ENCODE results near the gene ANGPTL4.

ANGPTL4 gene

DNA sequence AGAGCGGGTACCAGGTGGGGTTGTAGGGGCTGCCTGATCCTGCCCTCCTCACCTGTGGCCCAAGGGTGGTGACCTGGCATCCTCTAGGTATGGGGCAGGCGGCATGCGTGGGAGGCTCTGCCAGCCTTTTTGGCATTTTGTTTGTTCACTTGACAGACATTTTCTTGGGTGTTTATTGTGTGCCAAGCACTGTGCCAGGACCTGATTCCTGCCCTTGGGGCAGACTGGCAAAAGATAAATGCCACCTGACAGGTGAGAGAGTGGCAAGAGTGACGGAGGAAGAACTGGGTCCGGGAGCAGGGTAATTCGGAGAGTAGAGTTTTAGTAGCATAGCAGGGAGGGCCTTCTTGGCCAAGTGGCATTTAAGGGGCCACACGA is 32.2 kb downstream of the ANGPTL4 start:
- POLR2A ChIA-PET: no interaction called here
- CTCF ChIA-PET: interaction anchor here (0.6 to 7.4 kb wide), 5 partner anchors 9 to 60 kb away, joined by 3 to 121 read pairs (median 5); no protein-coding TSS in a partner anchor
- DNase-seq (ENCODE audit: low read depth, low spot score): no peak
- TF ChIP-seq, protein P1, sequence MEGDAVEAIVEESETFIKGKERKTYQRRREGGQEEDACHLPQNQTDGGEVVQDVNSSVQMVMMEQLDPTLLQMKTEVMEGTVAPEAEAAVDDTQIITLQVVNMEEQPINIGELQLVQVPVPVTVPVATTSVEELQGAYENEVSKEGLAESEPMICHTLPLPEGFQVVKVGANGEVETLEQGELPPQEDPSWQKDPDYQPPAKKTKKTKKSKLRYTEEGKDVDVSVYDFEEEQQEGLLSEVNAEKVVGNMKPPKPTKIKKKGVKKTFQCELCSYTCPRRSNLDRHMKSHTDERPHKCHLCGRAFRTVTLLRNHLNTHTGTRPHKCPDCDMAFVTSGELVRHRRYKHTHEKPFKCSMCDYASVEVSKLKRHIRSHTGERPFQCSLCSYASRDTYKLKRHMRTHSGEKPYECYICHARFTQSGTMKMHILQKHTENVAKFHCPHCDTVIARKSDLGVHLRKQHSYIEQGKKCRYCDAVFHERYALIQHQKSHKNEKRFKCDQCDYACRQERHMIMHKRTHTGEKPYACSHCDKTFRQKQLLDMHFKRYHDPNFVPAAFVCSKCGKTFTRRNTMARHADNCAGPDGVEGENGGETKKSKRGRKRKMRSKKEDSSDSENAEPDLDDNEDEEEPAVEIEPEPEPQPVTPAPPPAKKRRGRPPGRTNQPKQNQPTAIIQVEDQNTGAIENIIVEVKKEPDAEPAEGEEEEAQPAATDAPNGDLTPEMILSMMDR (IDR thresholded peaks at IDR 0.05; ENCODE audit: insufficient read depth, low read length, missing control alignments): no peak
- no peak overlapping the region for H3K4me3 ChIP-seq (ENCODE audit: low read depth, low read length)

DNA sequence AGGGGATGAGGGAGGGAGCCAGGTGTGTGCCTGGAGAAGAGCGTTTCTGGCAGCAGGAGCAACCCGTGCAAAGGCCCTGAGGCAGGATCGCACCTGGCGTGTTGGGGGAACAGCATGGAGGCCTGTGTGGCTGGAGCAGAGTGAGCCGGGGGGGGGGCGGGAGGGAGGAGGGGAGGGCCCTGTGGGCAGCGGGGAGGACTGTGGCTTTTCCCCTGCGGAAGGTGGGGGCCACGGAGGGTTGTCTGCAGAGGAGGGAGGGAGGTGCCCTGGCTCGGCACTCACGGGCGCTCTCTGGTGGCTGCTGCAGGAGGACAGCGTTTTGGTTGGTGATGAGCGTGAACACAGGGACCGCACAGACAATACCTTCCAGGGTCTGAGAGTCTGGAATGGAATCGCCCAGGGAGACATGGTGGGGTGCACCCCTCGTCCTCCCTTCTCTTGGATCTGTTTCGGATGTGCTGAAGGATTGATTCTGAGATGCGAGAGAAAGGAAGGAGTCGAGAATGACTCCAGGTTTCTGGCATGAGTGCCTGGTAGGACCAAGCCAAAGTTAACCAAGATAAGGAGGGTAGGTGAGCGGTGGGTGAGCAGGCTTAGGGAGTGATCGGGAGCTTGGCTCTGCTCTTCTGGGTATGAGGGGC is 32.7 kb downstream of the ANGPTL4 start:
- POLR2A ChIA-PET: no interaction called here
- CTCF ChIA-PET: interaction anchor here (1.1 to 7.4 kb wide), 8 partner anchors 13 to 109 kb away, joined by 3 to 121 read pairs (median 6); partner anchors contain the start of gene ANGPTL4
- DNase-seq (ENCODE audit: low read depth, low spot score): no peak
- TF ChIP-seq, protein P1 (IDR thresholded peaks at IDR 0.05; ENCODE audit: insufficient read depth, low read length, missing control alignments): peak; percentile 86
- no peak overlapping the region for H3K4me3 ChIP-seq (ENCODE audit: low read depth, low read length)

DNA sequence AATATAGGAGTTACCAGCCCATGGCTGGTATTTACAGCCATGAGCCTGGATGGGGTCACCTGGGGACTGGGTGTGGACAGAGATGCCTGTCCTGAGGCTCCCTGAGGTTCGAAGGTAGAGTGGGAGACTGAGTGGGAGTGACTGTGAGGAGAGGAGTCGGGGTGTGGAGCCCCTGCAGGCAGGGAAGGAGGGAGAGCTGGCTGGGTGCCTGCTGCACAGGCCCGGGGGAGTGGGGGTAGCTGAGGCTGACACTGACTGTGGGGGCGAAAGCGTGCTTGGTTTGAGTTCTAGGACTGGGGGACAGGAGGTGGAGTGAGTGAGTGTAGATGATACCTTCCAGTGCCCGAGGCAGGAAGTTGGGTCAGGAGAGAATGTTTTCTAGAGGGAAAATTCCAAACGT is 33.3 kb downstream of the ANGPTL4 start:
- POLR2A ChIA-PET: no interaction called here
- TF ChIP-seq, protein P1 (IDR thresholded peaks at IDR 0.05; ENCODE audit: insufficient read depth, low read length, missing control alignments): no peak
- no peak for DNase-seq (ENCODE audit: low read depth, low spot score)
- H3K4me3 ChIP-seq (ENCODE audit: low read depth, low read length): no peak overlapping the region
- CTCF ChIA-PET: interaction anchor here (1.2 to 3.0 kb wide), 7 partner anchors 13 to 108 kb away, joined by 3 to 75 read pairs (median 4); partner anchors contain the start of gene ANGPTL4

DNA sequence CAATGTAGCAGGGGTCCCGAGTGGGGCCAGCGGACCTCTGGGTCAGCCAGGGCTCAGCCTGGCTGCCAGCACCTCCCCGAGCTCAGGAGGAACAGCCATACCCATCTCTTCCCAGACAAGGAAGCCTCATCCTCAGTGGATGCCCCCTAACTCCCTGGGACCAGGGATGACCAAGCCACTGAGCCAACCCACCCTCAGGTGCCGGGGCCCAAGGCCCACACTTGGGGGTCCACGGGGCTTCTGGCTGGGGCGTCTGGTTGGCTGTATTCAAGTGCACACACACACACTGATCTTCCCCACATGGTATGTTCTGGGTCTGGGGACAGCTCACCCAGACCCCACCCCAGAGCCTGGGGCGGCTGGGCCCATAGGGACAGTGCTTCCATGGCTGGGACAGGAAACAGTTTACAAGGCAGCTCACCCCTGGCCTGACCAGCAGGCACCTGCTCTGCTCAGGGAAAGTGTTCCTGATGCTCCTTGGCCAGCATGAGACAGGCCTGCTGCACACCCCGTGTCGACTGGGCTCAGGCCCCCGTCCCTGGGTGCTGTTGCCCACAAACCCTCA is 33.9 kb downstream of the ANGPTL4 start:
- no peak for DNase-seq (ENCODE audit: low read depth, low spot score)
- ChIA-PET POLR2A (interaction anchor here (0.7 kb wide), 1 partner anchor 34 kb away, joined by 4 read pairs; the partner anchor contains the start of gene ANGPTL4), CTCF (interaction anchor here (0.9 to 3.0 kb wide), 11 partner anchors 12 to 129 kb away, joined by 3 to 75 read pairs (median 4); partner anchors contain the start of gene ANGPTL4)
- TF ChIP-seq, protein P1 (IDR thresholded peaks at IDR 0.05; ENCODE audit: insufficient read depth, low read length, missing control alignments): no peak
- H3K4me3 ChIP-seq (ENCODE audit: low read depth, low read length): no peak overlapping the region

DNA sequence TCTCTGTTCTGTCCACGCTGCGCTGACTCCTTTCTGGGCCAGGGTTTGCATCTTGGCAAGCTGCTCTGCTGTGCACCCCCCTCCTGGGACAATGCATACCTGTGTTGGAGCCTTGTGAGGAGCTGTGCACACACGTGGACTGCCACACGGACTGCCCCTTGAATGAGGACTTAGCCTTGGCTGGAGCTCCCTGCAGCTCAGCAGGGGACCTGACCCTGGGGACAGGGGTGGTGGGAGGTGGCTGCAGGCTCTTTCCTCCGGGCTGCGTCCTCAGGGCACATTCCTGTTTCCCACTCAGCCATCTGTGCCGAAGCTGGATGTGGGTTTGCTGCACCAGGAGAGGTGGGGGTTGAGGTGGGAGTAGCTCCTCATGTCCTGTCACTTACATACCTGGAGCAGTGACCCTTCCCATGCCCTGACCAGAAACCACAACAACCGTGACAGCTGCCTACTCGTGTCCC is 34.4 kb downstream of the ANGPTL4 start:
- no peak overlapping the region for H3K4me3 ChIP-seq (ENCODE audit: low read depth, low read length)
- TF ChIP-seq, protein P1 (IDR thresholded peaks at IDR 0.05; ENCODE audit: insufficient read depth, low read length, missing control alignments): no peak
- no peak for DNase-seq (ENCODE audit: low read depth, low spot score)
- POLR2A ChIA-PET: interaction anchor here (0.7 to 1.0 kb wide), 2 partner anchors 35 to 116 kb away, joined by 3 to 4 read pairs; partner anchors contain the start of genes ANGPTL4 and ZNF414
- CTCF ChIA-PET: interaction anchor here (0.6 to 3.0 kb wide), 13 partner anchors 10 to 128 kb away, joined by 3 to 75 read pairs (median 4); partner anchors contain the start of genes ANGPTL4 and MARCHF2

DNA sequence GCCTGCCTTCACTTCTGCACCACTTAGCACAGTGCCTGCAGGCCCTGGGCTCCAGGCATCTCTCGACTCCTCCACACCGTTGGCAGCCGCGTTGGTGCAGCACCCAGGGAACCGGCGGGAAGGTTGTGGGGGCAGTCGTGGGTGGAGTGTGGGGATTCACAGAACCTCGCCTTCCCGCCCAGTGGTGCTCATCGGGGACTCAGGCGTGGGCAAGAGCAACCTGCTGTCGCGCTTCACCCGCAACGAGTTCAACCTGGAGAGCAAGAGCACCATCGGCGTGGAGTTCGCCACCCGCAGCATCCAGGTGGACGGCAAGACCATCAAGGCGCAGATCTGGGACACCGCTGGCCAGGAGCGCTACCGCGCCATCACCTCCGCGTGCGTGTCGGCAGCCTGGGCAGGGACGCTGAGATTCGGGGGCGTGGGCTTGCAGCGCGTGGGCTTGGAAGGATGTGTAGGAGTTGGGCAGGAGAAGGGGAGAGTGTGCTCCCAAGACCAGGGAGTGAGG is 35.8 kb downstream of the ANGPTL4 start:
- TF ChIP-seq, protein P1 (IDR thresholded peaks at IDR 0.05; ENCODE audit: insufficient read depth, low read length, missing control alignments): no peak
- H3K4me3 ChIP-seq (ENCODE audit: low read depth, low read length): no peak overlapping the region
- CTCF ChIA-PET: interaction anchor here (1.0 kb wide), 1 partner anchor 46 kb away, joined by 4 read pairs; no protein-coding TSS in a partner anchor
- DNase-seq (ENCODE audit: low read depth, low spot score): no peak
- POLR2A ChIA-PET: no interaction called here

Data from AG04449 (cell line).